IMR-90 (cell line): ENCODE measurements around the gene CPB2.

Experiments used
- ELK1 ChIP-seq: fragments of 150-350 bp; IDR thresholded peaks from 2 replicates; pipeline ENCODE4 v1.6.1; 2016; ENCODE audit warnings: low read depth, mild to moderate bottlenecking, low read length, moderate library complexity, borderline replicate concordance
- POLR2A ChIP-seq: IDR thresholded peaks from 2 replicates; pipeline ENCODE4 v1.6.1; 2012; ENCODE audit warnings: mild to moderate bottlenecking, low read depth, low read length

DNA sequence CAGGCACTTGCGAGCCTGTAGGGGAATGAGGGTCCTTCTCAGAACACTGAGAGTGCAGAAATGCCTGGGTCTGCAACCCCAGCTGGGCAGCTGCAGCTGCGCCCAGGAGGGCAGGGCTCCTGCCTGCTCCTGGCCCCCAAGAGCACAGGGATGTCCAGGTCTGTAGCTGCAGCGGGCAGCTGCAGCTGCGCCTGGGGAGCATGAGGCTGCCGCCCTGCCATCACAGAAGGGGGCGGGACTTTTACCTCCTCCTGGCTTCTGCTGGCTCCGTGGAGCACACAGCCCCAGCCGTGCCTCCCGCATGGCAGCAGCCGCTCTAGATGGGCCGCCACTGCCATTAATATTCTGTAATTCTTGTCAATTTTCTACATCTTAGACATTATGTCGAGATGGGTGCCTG lies 17.8 kb downstream of the CPB2 start:
- TF ChIP-seq POLR2A (no peak), ELK1 (no peak)
